Urothelium cell line (cell line): ENCODE results near the gene KRTAP1-4.
"Not testable (repeated sequence)": the region's sequence is repeated elsewhere in the genome, so short reads cannot be mapped to it uniquely, and the experiment has no call there.

Experiments used
- DNase-seq: peaks from one replicate; pipeline ENCODE4 v3.0.0; 2011; ENCODE audit warnings: low spot score, mixed read lengths
- FAIRE-seq: peaks from 2 replicates; lab custom pipeline; 2011; peaks lifted over from hg19 to GRCh38; lab: Jason Lieb, UNC

KRTAP1-4 gene

GRCh38 chr17:41049110-41049509 lies 19.1 kb upstream of the KRTAP1-4 start:
- DNase-seq (peak; percentile 36), FAIRE-seq (no peak)

DNA sequence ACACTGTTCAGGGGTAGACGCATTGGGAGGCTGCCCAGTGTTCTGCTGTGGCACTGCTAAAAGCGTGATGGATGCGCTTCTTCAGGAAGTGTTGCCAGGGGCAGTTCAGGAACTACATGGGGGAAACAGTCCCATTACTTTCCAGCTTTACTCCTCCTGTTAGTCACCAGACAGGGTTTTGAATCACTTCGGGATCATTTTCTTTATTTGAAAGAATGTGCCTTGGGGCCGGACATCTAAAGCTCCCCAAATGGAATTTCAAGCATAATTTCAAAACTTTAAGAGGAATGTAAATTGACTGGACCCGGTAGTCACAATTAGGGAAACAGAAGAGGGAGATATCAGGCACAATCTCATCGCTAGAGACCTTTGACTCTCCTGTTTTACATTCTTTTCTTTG lies 18.4 kb upstream of the KRTAP1-4 start:
- DNase-seq (no peak), FAIRE-seq (peak; percentile 73)

GRCh38 chr17:41046735-41047465 lies 16.9 kb upstream of the KRTAP1-4 start, which contains the start of gene KRTAP2-1:
TSS of gene KRTAP2-1 (minus strand) at chr17:41047316. CDS start at chr17:41047267, 49 bp downstream.
- not testable (repeated sequence) for DNase-seq, FAIRE-seq

GRCh38 chr17:41042953-41043352 lies 13.0 kb upstream of the KRTAP1-4 start:
- no peak for DNase-seq
- FAIRE-seq, result no peak

DNA sequence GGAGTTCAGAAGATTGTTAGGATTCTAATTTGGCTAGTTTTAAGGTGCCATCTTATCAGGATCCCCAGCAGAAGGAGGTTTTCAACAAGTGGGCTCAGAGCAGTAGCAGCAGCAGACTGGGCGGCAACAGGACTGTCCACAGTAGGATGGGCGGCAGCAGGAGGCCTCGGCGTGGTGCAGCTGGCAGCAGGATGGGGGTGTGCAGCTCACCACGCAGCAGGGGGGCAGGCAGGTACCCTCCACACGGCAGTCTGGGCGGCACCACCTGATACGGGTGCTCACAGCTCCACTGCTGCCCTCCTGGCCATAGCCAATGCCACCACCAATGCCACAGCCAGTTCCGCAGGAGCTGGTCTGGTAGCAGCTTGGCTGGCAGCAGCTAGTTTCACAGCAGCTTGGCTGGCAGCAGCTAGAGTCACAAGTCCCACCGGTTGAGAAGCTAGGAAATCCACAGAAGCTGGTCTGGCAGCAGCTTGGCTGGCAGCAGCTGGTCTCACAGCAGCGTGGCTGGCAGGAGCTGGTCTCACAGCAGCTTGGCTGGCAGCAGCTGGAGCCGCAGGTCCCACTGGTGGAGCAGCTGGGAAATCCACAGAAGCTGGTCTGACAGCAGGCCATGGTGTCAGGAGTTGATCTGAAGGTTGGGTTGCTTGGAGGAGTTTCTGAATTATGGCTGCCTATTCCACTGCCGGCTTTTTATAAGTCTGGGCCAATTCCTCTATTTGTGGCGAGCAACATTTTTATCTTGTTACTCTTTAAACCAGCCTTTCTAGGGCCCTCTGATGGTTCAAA lies 11.0 kb upstream of the KRTAP1-4 start, which contains the start of gene KRTAP1-1:
KRTAP1-1 (minus strand) TSS at position 668 of the 789 bp plus-strand sequence; CDS start at position 615, 53 bp downstream.
- DNase-seq, result not testable (repeated sequence)
- peak; percentile 92 for FAIRE-seq

GRCh38 chr17:41037853-41038350 lies 7.9 kb upstream of the KRTAP1-4 start:
- FAIRE-seq (no peak), DNase-seq (no peak)

GRCh38 chr17:41034346-41034935 lies 4.4 kb upstream of the KRTAP1-4 start, which contains the start of gene KRTAP1-3:
TSS of gene KRTAP1-3 (minus strand) at chr17:41034874. CDS start at chr17:41034821, 53 bp downstream.
- FAIRE-seq, result peak; percentile 73
- DNase-seq, result not testable (repeated sequence)

DNA sequence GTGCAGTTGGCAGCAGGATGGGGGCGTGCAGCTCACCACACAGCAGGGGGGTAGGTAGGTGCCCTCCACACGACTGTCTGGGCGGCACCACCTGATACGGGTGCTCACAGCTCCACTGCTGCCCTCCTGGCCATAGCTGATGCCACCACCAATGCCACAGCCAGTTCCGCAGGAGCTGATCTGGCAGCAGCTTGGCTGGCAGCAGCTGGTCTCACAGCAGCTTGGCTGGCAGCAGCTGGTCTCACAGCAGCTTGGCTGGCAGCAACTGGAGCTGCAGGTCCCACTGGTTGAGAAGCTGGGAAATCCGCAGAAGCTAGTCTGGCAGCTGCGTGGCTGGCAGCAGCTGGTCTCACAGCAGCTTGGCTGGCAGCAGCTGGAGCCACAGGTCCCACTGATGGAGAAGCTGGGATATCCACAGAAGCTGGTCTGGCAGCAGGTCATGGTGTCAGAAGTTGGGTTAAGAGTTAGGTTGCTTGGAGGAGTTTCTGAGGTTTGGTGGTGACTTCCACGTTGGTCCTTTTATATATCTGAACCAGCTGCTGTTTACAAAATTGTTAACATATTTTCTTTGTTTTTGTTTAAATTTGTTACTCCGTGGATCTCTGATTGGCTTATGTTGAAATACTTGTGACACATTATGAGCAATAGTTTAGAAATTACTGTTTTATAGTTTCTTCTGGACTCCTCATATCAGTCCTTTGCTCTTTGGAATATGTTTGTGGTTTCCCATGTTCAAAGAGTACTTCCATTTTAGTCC lies 3.1 kb downstream of the KRTAP1-4 start, which contains the start of gene KRTAP1-5:
KRTAP1-5 (minus strand) TSS at position 494 of the 757 bp plus-strand sequence; CDS start at position 441, 53 bp downstream.
- no peak for FAIRE-seq
- DNase-seq, result no peak

- FAIRE-seq, result no peak
- DNase-seq, result no peak
Measured at GRCh38 chr17:41024697-41025096, 5.3 kb downstream of the KRTAP1-4 start.

GRCh38 chr17:41020336-41020735 lies 9.7 kb downstream of the KRTAP1-4 start:
- FAIRE-seq (no peak), DNase-seq (no peak)

DNA sequence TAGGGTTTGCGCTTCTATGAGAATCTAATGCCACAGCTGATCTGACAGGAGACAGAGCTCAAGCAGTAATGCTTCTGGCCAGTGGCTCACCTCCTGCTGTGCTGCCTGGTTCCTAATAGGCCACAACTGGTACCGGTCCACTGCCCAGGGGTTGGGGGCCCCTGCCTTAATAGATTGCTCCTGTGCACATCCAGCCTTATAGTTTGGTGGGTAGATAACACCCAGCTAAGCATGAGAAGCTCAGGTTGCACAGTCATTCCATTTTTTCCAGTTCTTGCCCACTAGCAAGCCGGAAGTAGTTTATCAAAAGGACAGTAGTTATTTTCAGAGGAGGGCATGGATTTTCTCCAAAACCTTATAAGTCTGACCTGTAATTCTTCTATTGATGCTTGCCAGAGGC lies 10.6 kb downstream of the KRTAP1-4 start:
- no peak for FAIRE-seq

DNA sequence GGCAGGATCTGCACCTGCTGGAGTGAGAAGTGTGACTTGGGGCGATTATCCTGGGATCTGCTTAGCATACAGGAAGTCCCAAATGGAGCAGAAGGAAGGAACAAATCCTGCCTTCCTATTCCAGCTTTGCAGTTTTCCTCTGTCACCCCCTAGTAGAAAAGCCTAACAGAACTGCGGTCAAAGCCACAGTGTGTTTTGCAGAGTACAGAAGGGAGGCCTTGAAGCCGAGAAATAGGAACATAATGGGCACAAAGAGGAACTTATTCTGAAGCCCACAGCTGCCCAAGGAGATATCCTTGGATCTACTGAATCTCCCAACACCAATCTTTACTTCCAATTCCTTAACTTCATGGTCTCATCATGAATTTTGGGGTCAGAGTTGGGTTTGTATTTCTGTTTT lies 11.5 kb downstream of the KRTAP1-4 start:
- FAIRE-seq (no peak), DNase-seq (no peak)

More for the DNA sequence above, 10.6 kb downstream of the KRTAP1-4 start:
- no peak for DNase-seq

- no peak for FAIRE-seq
- DNase-seq, result no peak
Measured at GRCh38 chr17:41016578-41017215, 13.3 kb downstream of the KRTAP1-4 start.

DNA sequence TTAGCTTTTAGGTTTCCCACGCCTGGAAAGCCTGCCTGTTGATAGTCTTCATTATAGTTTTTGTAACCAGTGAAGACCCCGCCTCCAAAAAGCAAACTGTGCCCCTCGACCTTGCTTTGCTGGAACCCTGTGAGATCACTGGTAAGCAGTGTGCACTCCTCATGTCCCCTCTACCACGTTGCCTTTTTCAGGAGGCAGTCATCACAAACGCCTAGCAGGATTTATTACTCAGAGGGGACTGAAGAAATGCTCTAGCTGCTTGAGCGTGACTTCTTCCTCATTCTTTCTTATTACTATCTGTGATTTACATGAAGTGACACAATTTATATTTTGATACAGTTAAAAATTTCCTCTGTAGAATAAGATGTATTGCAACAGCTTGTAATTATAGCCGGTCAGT lies 14.5 kb downstream of the KRTAP1-4 start:
- no peak for DNase-seq
- FAIRE-seq, result no peak

GRCh38 chr17:41013606-41014005 lies 16.4 kb downstream of the KRTAP1-4 start:
- FAIRE-seq (no peak), DNase-seq (no peak)

DNA sequence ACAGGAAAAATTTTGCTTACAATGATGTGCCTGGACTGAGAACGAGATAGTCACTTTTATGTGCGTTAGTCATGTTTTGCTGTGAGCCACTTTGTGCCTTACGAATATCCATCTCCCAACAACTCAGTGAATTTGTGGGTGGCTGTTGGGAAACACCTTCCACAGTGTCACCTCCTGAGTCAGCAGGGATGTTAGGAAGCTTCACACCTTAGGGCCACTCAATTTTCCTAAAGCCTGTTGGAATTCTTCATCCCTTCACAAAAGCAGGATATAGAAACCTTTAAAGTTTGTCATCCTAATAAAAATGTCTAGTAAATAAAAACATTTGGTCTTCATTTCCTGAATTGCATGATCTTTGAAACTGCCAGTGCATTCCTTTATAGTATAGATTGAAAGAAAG lies 16.8 kb downstream of the KRTAP1-4 start:
- FAIRE-seq (no peak), DNase-seq (no peak)

GRCh38 chr17:41012326-41013120 lies 17.5 kb downstream of the KRTAP1-4 start:
- FAIRE-seq (no peak), DNase-seq (no peak)

GRCh38 chr17:41010441-41010840 lies 19.6 kb downstream of the KRTAP1-4 start:
- DNase-seq (no peak), FAIRE-seq (no peak)

DNA sequence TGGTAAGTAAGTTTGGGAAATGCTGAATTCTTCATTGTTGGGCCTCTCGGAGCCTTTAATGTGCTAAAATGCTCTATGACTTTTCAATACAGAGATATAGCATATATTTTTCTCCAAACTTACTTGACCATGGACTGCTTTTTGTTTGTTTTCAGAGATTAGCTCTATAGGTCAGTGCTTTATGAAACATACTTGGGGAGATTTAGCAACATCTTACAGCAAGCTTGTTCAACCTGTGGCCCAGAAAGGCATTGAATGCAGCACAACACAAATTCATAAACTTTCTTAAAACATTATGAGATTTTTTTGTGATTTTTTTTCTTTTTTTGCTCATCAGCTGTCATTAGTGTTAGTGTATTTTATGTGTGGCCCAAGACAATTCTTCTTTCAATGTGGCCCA lies 20.1 kb downstream of the KRTAP1-4 start:
- DNase-seq (no peak), FAIRE-seq (no peak)
